GM19035 (cell line): Measurements from ENCODE around the gene RASSF6.
A peak's percentile ranks its signal among the peaks of the same experiment; 100 is the strongest.
"Not testable (repeated sequence)": the region's sequence is repeated elsewhere in the genome, so short reads cannot be mapped to it uniquely, and the experiment has no call there.

Experiments
- ATAC-seq: cut with Tn5 transposase; IDR thresholded peaks from one replicate; pipeline ENCODE4 v1.9.1; 2021; ENCODE audit not compliant: unreplicated experiment

RASSF6 gene

GRCh38 chr4:73585345-73585744, 34.9 kb downstream of the RASSF6 start:
- ATAC-seq = no peak

DNA sequence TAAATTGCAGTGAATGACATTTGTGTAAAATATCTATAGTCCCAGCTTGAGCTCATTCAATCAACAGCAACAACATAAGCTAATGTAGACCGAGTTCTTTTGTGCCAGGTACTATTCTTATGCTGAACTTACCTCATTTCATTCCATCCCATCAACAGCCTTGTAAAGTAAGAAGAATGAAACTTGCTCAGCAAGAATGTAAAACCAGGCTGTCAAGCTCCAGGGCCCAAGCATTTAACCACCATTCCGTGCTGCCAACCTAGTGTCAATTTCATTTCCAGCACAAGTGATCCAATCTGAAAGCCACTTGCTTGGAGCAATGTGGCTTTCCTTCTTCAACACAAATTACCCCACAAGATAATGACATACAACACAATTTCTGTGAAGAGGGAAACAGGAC, 36.6 kb downstream of the RASSF6 start:
- ATAC-seq = no peak

DNA sequence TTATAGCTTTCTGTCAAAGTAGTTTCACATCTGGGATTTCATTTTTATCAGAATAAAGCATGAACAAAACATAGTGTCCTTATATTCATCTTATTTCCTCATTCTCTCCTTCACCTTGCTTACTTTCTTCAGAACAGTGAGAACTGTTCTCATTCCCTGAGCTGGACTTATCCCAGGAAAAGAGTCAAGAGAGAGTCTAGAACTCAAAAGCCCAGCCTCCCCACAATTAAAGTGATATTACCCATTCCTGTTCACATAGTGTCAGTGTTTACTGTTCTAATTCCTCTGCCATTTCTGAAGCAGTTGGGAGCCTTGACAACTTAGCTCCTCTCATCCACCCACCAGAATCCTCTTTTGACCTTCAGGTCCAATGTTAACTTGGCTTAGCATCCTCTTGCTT, 42.9 kb downstream of the RASSF6 start:
- ATAC-seq = no peak

GRCh38 chr4:73576381-73576780, 43.9 kb downstream of the RASSF6 start:
- no peak for ATAC-seq

- no peak for ATAC-seq
Observed at GRCh38 chr4:73575660-73576059, 44.6 kb downstream of the RASSF6 start.

- peak; percentile 70 for ATAC-seq
Observed at GRCh38 chr4:73573794-73574528, 46.3 kb downstream of the RASSF6 start.

DNA sequence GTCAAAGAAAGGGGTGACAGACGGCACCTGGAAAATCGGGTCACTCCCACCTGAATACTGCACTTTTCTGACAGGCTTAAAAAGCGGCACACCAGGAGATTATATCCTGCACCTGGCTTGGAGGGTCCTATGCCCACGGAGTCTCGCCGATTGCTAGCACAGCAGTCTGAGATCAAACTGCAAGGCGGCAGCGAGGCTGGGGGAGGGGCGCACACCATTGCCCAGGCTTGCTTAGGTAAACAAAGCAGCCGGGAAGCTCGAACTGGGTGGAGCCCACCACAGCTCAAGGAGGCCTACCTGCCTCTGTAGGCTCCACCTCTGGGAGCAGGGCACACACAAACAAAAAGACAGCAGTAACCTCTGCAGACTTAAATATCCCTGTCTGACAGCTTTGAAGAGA, 69.4 kb downstream of the RASSF6 start:
- ATAC-seq = not testable (repeated sequence)

DNA sequence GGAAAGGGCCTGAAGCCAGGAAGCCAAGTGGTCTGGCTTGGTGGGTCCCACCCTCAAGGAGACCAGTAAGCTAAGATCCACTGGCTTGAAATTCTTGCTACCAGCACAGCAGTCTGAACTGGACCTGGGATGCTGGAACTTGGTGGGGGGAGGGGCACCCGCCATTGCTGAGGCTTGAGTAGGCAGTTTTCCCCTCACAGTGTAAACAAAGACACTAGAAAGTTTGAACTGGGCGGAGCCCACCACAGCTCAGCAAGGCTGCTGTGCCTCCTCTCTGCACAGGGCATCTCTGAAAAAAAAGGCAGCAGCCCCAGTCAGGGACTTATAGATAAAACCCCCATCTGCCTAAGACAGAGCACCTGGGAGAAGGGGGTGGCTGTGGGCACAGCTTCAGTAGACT, 75.6 kb downstream of the RASSF6 start:
- ATAC-seq = no peak

- no peak for ATAC-seq
Observed at GRCh38 chr4:73541251-73541650, 79.0 kb downstream of the RASSF6 start.

DNA sequence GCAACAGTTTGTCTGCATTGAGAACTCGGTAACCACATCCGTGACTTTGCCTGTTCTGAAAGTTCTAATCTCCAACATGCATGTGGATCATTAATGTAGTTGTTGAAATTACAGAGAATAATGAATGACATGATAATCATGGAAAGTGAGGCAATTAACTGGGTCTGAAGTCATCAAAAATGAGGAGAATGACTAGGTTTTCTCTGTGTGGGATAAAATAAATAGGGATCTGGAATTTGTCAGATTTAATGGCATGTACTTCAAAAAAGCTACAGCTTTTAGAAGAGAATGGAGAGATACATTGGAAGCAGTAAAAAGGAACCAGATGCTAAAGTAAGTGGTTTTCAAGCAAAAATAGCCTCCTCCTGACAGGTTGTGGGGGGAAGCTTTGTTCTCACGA, 79.4 kb downstream of the RASSF6 start:
- no peak for ATAC-seq

- no peak for ATAC-seq
Observed at GRCh38 chr4:73539386-73539785, 80.8 kb downstream of the RASSF6 start.

GRCh38 chr4:73538162-73538561, 82.1 kb downstream of the RASSF6 start:
- no peak for ATAC-seq

DNA sequence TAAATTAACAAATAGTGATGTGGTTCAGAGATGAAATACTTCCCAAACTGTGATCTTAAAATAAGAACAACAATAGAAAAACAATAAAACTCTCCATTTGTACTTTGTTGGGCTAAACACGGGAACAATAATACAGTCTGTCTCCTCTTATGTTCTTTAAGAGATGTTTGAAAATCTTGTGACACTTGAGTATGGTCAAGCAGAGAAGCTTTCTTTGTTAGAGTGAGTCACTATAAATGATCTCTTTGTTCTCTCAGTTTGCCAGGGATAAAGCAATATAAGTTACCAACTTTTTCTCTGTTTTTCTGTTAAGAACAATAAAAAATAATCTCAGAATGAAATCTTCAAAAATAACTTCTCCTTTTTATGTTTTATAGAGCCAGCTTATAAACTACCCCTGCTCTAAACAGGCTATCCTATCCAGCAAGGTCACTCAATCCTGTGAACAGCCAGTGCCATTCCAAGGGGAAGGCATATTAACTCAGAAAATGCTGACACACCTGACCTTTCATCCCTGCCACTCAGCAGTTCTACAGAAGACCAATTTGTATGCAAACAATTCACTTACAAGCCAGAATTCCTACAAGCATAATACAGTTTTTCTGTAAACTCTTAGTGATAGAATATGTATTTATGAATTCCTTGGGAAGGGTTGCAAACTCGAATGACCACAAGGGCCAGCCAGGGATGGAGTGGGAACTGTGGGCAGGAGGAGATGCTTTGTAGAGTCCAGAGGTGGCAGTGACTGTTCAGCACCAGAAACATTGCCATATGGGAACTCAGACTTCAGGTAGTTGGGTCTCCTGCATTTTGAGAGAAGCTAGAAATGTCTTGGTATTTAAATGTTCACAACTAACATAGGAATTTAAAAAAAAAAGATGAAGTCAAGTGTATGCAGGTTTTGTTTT, 86.5 kb downstream of the RASSF6 start:
- ATAC-seq = no peak

- ATAC-seq = no peak
Observed at GRCh38 chr4:73528171-73528570, 92.1 kb downstream of the RASSF6 start.

- ATAC-seq = peak; percentile 77
Observed at GRCh38 chr4:73527196-73527595, 93.0 kb downstream of the RASSF6 start.

DNA sequence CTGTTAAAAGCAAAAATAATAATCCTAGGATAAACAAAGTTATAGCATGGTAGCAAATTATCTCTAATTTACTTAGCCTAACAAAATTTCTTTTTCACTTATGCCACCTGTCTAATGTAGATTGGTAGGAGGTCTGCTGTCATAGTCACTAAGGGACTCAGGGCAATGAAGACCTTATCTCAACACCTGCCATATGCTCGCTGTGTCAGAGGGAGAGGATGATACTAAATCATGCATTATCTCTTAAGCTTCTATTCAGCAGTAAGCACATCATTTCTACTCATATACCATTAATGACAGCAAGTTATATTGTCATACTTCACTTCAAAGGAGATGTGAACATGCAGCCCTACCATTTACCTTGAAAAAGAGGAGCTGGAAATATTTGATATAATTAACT, 94.6 kb downstream of the RASSF6 start:
- ATAC-seq = no peak

DNA sequence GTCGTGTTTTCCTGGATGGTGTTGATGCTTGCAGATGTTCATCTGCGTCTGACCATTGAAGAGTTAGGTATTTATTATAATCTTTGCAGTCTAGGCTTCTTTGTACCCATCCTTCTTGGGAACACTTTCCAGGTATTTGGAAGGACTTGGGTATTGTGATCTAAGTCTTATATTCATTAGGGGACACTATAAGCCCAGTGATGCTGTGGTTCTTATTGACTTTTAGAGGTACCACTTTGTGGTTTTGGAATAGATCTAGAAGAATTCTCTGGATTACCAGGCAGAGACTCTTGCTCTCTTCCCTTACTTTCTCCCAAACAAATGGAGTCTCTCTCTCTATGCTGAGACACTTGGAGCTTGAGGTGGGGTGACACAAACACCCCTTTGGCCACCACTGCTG, 97.1 kb downstream of the RASSF6 start:
- no peak for ATAC-seq
